Activated CD8-positive, alpha-beta memory T cell treated with anti-CD3 and anti-CD28 coated beads for 24 hours (primary cell): ENCODE measurements around the gene NMT1.

Experiments used
- DNase-seq: peaks from one replicate; pipeline ENCODE4 v3.0.0-alpha.2; 2020

Gene NMT1

DNA sequence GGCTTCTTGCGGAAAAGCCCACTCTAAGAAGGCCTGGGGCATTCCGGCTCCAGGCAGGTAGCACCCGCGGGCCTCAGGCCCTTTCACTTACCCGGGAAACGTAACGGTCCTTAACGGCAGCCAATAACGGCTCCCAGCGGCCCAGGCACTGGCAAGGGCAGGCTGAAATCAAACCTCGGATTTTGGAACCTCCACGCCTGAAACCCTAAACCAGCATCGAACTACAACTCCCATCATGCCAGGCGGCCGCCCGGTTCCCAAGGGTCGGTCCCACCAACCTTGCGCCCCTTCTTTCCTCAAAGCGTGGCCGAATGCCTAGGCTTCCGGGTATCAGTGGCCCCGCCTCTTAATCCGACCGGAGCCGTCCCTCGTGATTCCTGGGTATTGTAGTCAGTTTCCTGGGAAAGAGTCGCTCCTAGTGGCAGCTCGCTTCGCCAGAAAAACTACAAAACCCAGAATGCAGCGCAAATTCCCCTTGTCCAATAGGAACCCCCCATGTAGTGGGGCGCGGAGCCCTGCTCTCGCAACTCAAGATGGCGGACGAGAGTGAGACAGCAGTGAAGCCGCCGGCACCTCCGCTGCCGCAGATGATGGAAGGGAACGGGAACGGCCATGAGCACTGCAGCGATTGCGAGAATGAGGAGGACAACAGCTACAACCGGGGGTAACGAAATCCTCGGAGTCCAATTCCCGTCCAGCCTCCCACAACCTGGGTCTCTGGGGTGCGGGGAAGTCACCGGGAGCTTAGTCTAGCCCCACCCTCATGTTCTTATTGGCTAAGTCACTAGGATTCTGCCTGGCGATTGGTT, at the start of gene NMT1:
Gene NMT1 (plus strand): TSS at position 521 of the 809 bp plus-strand sequence. CDS start 13 bp downstream, at position 534.
- peak; percentile 97 for DNase-seq

DNA sequence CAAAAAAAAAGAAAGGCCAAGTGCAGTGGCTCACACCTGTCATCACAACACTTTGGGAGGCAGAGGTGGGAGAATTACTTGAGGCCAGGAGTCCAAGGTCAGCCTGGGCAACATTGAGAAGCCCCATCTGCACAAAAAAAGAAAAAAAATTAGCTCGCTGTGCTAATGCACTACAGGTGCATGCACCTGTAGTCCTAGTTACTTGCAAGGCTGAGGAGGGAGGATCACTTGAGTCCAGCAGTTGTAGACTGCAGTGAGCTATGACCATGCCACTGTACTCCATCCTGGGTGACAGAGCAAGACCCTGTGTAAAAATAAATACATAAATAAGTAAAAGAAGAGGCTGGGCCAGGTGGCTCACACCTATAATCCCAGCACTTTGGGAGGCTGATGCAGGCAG, 49.4 kb upstream of the NMT1 start:
- no peak for DNase-seq

DNA sequence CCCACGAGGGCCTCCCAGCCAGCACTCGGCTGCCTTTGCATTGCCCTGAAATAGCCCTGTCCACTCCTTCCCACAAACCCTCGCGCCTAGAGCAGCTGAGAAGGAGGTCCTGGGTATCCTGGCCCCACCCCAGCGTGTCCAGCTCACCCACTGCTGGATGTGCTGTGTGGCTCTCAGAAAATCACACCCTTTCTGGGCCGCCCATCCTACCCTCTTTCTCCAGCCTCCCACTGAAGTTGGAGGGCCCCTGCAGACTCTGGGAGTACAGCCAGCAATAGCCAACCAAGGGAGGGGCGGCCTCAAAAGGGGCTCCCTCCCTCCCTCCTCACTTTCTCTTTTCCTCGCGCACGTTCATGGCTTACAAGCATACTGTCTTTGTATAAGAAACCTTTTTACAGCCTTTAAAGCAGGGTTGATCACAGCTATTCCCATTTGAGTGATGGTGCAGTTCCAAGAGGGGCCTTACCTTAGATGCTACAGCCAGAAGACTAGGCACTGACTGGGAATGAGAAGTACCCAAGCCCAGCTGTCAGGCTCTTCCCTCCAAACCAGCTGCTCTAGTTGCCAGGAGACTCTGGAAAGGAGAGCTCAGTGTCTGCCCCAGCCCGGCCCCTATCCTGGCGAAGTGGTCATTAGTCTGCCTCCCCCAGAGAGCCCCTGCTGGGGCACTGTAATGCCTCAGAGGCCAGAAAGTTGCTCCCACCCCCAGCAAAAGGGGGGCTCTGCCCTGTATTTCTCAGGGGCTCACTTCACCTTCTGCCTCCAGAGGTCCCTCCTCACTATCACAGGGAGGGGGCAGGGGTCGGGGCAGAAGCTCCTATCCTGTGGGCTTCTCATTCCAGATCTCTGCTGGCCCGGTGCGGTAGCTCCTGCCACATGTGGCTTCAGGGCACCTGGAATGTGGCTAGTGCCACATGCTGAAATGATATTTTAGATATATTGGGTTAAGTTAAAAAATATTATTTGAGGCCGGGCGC, 47.8 kb upstream of the NMT1 start:
- DNase-seq = no peak

DNA sequence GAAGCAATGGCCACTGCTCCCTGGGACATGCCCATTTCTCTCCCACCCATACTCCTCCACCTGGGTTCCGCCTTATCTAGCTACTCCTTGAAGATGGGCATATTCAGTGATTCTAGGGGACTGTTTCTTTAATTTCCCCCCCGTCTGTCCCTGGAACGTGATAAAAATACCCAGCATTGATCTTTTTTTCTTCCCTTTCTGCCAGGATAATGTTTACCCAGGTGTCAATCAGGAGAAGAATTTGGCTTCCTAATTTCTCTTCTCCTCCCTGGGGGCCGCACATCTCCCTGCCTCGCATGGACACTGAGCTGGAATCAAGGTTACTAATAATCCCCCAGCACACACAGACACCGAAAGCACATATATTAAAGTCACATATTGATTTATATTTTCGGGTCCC, 44.9 kb upstream of the NMT1 start:
- no peak for DNase-seq

DNA sequence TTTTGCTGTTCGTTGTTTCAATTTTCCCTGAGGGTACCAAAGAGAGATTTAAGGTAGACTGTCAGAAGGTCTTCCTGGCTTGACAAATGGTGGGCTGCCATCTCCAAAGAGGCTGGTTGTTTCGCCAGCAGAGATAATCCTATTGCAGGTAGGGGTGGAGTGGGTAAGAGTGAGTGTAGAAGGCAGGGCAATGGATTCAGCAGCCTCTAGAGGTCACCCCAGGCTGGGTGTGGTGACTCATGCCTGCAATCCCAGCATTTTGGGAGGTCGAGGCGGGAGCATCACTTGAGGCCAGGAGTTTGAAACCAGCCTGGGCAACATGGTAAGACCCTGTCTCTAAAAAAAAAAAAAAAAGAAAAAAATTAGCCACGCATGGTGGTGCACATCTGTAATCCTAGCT, 44.3 kb upstream of the NMT1 start:
- no peak for DNase-seq

DNA sequence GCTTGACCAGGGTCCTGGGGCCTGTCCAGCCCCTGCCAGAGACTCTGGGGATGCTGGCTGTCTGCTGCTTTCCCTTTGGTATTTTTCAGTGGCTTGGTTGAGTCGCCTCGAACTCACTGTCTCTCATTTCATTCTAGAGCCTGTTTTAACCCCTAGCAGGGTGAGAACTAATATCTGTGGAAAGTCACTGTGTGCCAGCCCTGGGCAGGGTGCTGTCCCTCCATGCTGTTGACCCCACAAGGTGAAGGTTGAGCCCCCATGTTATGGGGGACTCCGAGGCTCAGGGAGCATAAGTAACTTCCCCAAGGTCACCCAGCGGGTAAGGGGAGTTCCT, 42.6 kb upstream of the NMT1 start:
- no peak for DNase-seq

DNA sequence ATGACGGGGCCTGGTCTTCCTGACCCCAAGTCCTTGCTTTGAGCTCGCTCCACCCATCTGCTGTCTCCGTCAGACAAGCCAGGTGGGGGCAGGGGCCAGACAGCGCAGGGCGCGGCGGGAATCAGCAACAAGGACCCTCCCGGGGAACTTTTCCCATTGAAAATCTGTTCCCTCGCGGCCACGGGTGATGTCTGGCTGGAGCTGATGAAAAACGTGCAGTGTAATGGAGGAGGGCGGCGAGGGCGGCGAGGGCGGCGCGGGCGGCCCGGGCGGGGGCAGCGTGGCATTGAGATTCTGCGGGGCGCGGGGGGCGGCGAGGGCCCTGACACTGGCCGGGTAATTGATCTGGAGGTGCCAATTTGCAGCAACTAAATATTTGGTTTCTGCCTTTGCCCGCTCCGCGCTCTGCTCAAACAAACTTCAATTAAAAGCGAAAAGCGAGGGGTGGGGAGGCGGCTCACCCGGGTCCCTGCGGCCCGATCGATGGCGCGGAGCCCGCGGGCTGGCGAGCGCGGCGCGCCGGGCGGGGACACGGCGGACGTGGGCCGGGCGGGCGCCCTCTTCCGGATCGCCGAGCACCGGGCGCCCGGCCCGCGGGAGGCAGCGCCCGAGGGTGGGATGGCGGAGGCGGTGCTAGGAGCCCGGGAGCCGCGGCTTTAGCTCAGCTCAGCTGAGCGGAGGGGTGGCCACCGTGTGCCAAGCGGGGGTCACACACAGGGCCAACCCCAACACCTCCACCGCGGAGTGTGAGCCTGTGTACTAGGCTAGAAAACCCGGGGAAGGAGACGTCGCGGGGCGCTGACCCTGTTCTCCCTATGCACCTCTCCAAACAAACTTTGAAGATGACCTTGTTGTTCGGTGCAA, 42.0 kb upstream of the NMT1 start:
- peak; percentile 77 for DNase-seq

DNA sequence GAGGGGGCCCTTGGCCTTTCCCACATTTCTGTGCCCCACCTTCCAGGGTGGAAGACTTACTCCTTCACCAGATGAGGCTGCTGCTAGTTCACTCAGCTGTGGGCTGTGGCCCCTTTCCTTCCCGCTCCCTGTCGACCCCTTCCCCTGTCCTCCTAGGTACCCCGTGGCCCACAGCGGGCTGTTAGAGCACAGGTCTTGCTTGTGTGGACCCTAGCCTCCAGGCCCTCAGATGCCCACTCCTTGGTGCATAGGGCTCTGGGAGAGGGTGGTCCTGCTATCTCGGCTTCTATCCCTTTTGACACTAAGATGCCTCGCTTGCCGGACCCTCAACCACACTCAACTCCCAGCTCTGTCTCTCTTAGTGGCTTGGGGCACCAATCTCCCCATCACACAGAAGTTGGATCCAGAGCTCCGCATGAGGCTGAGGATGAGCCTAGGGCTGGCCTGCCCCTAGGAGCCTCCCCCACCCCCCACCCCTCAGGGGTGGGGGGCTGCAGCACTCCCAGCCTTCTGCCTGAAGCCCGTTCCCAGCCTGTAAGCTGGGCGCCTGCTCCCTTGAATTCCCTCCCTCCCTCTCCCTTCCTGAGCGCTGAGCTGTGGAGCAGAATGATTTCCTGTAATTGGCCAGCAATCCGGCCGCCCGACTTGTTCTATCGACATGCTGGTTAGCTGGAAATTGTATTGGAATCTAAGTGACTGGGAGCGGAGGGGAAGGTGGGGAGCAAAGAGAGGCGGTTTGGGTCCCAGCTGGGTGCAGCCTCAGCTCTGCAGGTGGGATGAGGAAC, 40.6 kb upstream of the NMT1 start:
- no peak for DNase-seq

DNA sequence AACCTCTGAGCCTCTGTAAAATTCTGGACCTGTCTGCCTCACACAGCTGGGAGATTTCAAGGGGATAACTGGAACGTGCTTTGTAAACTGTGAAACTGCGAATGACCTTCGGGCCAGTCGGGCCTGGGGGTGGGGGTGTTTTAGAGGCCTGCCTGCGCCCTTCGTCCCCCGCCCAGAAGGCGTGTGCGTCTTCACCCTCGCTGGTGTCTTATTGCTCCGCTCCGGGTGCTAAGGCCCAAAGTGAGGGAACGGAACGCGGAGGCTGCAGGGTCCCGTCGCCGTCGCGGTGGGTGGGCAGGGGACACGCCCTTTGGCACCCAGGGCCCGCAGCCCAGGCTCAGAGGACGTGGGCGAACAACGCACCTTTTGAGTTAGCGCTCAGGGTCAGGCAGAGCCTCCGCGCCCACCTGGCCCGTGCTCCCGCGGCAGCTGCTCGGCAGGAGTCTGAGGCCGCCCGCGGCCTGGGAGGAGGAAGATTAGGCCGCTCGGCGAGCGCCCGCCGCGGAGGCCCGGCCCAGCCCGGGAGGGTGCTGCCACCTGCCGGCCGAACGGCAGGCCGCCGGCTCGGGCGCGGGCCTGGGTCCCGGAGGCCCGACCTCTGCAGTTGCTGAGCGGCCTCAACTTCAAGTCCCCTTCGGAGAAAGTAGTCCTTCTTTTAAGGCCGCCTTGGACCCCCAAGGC, 39.4 kb upstream of the NMT1 start:
- peak; percentile 87 for DNase-seq

DNA sequence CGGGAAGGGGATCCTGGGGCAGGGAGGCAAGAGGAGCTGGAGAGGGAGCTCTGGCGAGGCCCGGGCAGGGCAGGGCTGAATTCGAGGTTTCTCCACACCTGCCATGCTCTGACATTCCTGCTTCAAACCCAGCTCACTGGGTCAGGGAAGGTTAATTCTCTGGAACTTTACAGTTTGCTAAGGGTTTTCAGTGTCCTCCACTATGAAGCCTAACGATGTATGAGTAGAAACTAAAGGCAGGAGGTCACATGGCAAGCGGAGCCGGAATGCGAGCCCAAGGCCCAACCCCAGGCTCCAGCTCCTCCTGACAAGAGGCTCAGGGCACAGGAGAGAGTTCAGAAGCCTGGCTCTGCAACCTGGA, 38.8 kb upstream of the NMT1 start:
- DNase-seq = no peak

DNA sequence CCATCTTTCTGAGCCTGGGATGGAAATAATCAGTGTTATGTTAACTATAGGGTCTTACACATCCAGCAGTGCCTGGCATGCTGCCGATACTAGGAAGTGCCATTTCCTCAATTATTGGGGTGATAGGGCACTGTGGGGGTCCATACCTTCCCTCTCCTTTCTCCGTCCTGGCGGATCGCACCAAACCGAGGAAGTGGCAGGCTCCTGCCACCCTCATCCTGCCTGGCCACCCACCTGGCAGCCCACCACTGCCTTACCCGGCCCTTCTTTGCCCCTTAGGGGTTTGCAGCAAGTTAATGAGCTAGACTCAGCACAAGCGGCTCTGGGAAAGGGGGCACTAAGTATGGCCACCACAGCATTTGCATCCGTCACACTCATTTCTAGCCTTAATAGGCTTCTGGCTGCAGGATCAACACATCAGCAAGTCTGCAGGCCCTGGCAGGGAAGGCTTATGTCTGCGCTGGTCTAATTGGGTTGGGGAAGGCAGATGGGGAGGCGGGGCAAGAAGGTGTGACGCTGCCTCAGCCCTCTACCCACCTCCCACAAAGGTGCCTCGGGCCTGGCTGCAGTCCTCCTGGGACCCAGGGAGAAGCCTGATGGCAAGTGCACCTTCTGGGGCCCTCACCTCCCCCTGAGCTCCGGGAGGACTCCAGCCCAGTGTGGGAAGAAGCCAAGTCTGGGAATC, 38.3 kb upstream of the NMT1 start:
- DNase-seq = no peak

DNA sequence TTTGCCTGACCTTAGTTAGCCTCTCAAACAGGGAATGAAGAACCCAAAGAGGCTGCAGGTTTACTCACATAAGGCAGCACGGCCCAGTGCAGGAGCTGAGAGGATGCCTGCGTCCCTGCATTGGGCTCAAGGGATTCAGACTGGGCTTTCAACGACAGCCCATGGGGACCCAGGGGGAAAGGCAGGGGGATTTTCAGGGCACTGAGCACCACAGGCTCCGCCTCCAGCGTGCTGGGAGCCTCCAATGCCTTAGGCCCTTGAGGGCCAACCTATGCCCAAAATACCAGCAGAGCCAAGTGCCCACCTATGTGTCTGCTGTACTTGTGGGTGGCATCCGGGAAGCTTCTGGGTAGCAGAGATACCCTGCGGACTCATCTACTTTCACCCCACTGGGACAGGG, 32.0 kb upstream of the NMT1 start:
- DNase-seq = no peak

DNA sequence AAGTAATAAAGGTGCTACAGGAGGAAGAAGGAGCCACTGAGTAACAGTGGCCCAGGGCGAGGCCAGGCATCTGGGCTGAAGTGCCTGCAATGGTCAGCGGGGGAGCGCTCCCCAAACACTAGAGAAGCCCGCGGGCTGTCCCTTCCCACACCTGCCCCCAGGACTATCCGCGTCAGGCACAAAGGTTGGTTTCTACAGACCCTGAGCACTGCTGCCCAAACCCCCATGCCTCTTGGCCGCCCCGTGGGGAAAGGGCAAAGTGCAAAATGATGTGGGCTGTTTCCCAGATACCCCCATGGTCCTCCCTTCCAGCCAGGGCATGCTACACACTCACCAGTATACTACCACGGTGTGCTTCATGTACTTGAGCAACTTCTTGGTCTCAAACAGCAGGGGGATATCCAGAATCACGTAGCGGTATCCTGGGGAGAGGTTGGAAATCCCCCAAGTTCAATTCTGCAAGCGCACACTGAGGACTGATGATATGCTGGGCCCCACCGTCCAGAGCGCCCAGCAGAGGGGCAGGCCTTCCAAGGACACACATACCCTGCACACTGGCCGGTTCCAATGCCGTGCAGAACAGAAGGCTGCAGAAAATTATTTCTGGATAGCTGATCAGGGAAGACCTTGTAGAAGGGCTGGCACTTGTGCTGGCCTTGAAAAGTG, 31.2 kb upstream of the NMT1 start:
- DNase-seq = no peak

DNA sequence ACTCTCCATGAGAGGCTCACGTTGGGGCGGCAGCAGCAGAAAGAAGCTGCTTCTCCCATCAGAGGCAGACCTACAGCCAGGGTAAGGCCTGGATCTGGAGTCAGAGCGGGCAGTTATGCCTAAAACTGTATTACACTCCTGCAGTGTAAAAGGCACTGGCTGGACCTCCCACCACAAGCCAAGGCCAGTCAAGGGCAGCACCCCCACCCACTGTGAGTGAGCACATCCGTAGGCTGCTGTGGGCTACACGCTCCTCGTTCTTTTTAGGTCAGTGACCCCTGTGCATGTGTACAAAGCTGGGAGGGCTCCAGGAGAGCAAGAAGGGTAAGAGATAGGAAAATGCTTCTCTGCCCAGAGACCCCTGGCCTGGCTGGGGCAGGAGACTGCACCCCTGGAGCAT, 30.4 kb upstream of the NMT1 start:
- DNase-seq = no peak

DNA sequence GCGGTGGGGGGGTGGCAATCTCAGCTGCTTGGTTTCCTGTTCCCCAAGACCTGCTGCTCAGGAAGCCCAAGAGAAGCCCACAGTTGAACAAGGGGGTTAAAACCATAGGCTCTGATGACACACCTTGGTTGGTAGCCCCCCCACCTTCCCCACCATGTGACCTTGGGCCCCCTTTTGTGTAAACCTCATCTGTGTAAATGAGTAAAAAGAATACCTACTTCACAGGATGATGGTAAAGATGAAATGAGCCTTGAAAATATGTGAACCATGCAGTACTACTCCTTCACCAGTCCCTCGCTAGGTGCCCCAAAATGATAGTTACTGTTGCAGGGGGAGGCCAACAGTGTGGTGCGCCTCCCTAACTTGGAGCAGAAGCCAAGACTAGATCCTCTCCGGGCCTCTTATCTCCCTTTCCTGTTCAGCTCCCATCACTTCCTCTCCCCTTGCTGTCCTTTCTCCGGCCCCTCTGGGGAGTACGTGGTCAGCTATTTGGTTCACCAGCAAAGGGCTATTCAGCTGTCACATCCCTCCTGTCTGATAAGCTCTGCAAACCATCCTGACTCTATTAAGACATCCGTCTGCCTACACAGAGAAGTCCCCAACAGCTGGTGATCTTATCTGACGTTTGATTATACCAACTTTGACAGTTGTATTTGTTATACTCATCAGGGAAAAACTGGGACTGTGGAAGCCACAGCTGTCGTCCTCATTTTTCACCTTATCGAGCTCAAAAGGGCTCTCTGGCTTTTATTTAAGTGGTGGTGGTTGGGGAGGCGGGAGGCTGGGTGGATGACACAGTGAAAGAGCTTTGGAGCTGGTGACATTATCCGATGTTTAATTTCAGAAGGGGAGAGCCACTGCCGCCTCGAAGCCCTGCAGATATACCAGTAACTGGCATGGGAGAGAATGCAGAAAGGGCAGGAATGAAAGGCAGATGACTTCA, 29.6 kb upstream of the NMT1 start:
- no peak for DNase-seq

DNA sequence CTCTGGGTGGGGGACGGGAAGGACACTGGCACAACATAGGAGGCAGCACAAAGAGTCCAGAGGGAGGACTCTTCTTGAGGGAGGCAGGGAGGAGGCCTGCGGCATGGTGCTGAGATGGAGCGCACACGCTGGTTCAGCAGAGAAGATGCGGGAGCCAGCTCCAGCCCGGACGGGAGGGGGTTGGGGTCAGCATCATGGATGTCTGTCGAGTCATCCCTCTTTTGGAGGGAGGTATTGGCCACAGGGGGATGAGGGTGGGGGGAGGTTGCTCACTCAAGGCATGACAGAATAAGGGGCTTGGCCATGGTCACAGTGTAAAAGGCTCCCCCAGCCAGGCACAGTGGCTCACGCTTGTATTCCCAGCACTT, 29.0 kb upstream of the NMT1 start:
- no peak for DNase-seq

DNA sequence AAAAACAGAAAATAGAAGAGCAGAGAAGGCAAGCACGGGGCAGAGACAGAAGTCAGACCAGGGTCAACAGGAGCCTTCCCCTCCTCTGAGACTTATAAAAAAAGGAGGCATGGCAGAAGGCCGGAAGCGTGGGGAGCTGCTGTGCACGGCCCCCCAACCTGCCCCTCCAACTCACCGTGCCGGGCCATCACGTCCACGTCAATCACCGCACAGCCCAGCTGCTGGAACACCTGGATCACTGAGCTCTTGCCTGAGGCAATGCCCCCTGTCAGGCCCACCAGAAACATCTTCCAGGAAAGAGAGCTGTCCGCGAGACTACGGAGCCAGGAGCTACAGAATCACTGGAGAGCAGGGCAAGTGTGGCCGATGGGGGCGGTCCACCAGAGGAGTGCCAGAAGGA, 26.5 kb upstream of the NMT1 start:
- DNase-seq = no peak

DNA sequence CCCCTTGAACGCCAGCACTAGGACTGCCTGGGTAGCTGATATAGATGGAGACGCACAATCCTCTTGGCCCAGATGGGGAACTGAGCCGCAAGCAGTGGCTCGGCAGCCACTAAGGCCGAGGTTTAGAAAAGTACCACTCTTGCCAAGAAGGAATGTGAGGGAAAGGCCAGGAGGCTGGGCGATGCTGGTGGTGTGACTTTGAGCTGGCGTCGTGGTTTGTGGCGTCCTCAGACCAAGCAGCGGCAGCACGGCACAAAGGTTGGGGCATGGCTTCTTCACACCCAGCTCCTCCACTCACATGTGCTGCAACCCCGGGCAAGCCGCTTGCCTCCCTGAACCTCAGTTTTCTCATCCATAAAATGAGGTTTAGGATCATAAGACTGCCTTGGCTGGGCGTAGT, 25.3 kb upstream of the NMT1 start:
- DNase-seq = no peak

DNA sequence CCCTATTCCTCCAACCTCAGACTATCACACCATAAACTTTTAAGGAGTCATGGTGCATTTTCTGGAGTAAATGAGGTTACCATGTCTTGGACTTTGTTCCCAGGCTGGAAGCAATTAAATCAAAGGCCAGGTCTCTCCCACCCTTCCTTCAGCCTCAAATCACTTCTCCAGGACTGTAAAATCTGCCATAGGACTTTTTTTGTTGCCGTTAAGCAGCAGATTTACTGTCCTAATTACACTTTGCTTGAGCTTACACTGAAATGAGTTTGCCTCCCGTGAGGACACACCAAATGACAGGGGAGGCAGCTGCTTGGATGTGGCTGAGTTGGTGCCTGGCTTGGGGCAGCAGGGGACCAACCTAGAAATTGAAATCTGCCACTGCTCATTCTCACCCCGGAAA, 24.4 kb upstream of the NMT1 start:
- DNase-seq = no peak
